K562 (cell line): Measurements from ENCODE around the gene STK11. TPM values are rescaled to one million over a fixed set of nuclear protein-coding genes. Genes with fewer than 3 reads are reported as not detected.

Experiments used
- BCL6 ChIP-seq: fragments of 250-450 bp; sonication (Bioruptor Pico); IDR thresholded peaks from 2 replicates; pipeline ENCODE4 v1.4.0; 2020
- CCNT2 ChIP-seq: IDR thresholded peaks from 2 replicates; pipeline ENCODE4 v1.6.1; 2011; ENCODE audit warnings: borderline replicate concordance, low read depth, mild to moderate bottlenecking, moderate library complexity, mixed read lengths, low read length; ENCODE audit not compliant: insufficient read length; ENCODE audit errors: extremely low read depth
- CHD2 ChIP-seq: IDR thresholded peaks from 2 replicates; pipeline ENCODE4 v1.6.1; 2011; ENCODE audit warnings: low read depth, low read length
- E2F6 ChIP-seq, 2 experiments: IDR thresholded peaks; 2 replicates each; pipeline ENCODE4 v1.6.1; 2011; ENCODE audit warnings: borderline replicate concordance in 1 of 2, control low read depth in 1 of 2, low read depth in 1 of 2, low read length in 1 of 2, mild to moderate bottlenecking in 1 of 2, mixed read lengths in 1 of 2, moderate library complexity in 1 of 2; ENCODE audit not compliant: insufficient read depth in 1 of 2, insufficient read length in 1 of 2, poor library complexity in 1 of 2, severe bottlenecking in 1 of 2; ENCODE audit errors: extremely low read depth in 1 of 2
- MEF2D ChIP-seq: conservative IDR thresholded peaks from 2 replicates; pipeline ENCODE4 v1.6.1; 2016; ENCODE audit warnings: low read depth, missing genetic modification characterization, missing compliant biosample characterization
- MLX ChIP-seq, 2 experiments: fragments of 450-650 bp in 1 of 2; sonication (generic) in 1 of 2; formaldehyde crosslinking; conservative IDR thresholded peaks; 2 replicates each; pipeline versions ENCODE4 v1.4.0 to v1.8.1; 2020 to 2022; ENCODE audit warnings: mild to moderate bottlenecking in 1 of 2, missing genetic modification reagents in 1 of 2
- MNT ChIP-seq, 2 experiments: fragments of 450-650 bp; conservative IDR thresholded peaks; 2 replicates each; pipeline ENCODE4 v1.6.1; 2017; ENCODE audit warnings: mild to moderate bottlenecking in 2 of 2, moderate library complexity in 2 of 2
- RBM14 ChIP-seq: fragments of 200-400 bp; formaldehyde crosslinking; IDR thresholded peaks from 2 replicates; pipeline ENCODE4 v1.6.1; 2018; ENCODE audit warnings: low read depth, mild to moderate bottlenecking, low read length, moderate library complexity, borderline replicate concordance; ENCODE audit not compliant: insufficient read depth
- SMAD4 ChIP-seq: fragments of 250-450 bp; sonication (Bioruptor Pico); conservative IDR thresholded peaks from 2 replicates; pipeline ENCODE4 v1.8.0; 2021; ENCODE audit warnings: inconsistent platforms, mild to moderate bottlenecking, moderate library complexity
- TAL1 ChIP-seq: fragments of 450-650 bp; IDR thresholded peaks from 2 replicates; pipeline ENCODE4 v1.6.1; 2016; ENCODE audit warnings: mild to moderate bottlenecking
- TCFL5 ChIP-seq: fragments of 250-450 bp; sonication (Bioruptor Pico); conservative IDR thresholded peaks from 2 replicates; pipeline ENCODE4 v1.6.1; 2021; ENCODE audit warnings: mild to moderate bottlenecking, moderate library complexity, matching md5 sums
- ZNF316 ChIP-seq: fragments of 450-650 bp; IDR thresholded peaks from 2 replicates; pipeline ENCODE4 v1.6.1; 2016
- ZNF589 ChIP-seq: fragments of 200-800 bp; sonication (Bioruptor generic); IDR thresholded peaks from 2 replicates; pipeline ENCODE4 v1.6.1; 2016; ENCODE audit warnings: low read depth, missing genetic modification characterization, missing compliant biosample characterization
- ZNF695 ChIP-seq: fragments of 450-650 bp; formaldehyde crosslinking; IDR thresholded peaks from 2 replicates; pipeline ENCODE4 v1.4.0; 2020; ENCODE audit warnings: mild to moderate bottlenecking, moderate library complexity
- polyA plus RNA-seq, 8 experiments: library from polyadenylated mRNA; depleted of rRNA in 4 of 8; stranded (reverse) in 5 of 8; unstranded in 3 of 8; fragments of >200 nt; fragmentation: Nextera tagmentation in 2 of 8; fragmentation: Illumina TruSeq in 1 of 8; extraction: Ambion mirVana in 2 of 8; extraction: Trizol in 1 of 8; gene quantifications; 2 replicates each; pipeline versions ENCODE4 v1.2.1 to v1.2.3, GENCODE V29; 2011 to 2014; ENCODE audit warnings: inconsistent platforms in 1 of 8, missing spikeins in 1 of 8
- total RNA-seq, 7 experiments: library from RNA; depleted of rRNA in 6 of 7; stranded (reverse); fragments of >200 nt in 6 of 7; fragmentation: Illumina TruSeq in 2 of 7; extraction: Trizol in 2 of 7; gene quantifications; 2 replicates each; pipeline versions ENCODE4 v1.2.1 to v1.2.3, GENCODE V29; 2011 to 2021; ENCODE audit warnings: low replicate concordance in 1 of 7
- TF ChIP-seq, protein P1 (sequence below): fragments of 250-450 bp; sonication (Bioruptor Pico); IDR thresholded peaks from 2 replicates; pipeline ENCODE4 v1.8.0; 2022; ENCODE audit warnings: moderate library complexity, mild to moderate bottlenecking, inconsistent platforms
- TF ChIP-seq, protein P2 (sequence below): fragments of 450-650 bp; formaldehyde crosslinking; IDR thresholded peaks from 2 replicates; pipeline ENCODE4 v1.4.0; 2020; ENCODE audit warnings: mild to moderate bottlenecking
- TF ChIP-seq, protein P3 (sequence below), 2 experiments: fragments of 150-350 bp in 1 of 2; IDR thresholded peaks; 2 replicates each; pipeline ENCODE4 v1.6.1; 2012 to 2016; ENCODE audit warnings: low read depth in 2 of 2, low read length in 2 of 2, mild to moderate bottlenecking in 1 of 2, moderate library complexity in 1 of 2

STK11 gene
- total and polyA plus RNA-seq, 9 of the 15 experiments (the other 6 are each of a cell fraction or from before 2014, with no cell fraction given), result 0.15 to 96.5 (median 31.7) TPM

DNA sequence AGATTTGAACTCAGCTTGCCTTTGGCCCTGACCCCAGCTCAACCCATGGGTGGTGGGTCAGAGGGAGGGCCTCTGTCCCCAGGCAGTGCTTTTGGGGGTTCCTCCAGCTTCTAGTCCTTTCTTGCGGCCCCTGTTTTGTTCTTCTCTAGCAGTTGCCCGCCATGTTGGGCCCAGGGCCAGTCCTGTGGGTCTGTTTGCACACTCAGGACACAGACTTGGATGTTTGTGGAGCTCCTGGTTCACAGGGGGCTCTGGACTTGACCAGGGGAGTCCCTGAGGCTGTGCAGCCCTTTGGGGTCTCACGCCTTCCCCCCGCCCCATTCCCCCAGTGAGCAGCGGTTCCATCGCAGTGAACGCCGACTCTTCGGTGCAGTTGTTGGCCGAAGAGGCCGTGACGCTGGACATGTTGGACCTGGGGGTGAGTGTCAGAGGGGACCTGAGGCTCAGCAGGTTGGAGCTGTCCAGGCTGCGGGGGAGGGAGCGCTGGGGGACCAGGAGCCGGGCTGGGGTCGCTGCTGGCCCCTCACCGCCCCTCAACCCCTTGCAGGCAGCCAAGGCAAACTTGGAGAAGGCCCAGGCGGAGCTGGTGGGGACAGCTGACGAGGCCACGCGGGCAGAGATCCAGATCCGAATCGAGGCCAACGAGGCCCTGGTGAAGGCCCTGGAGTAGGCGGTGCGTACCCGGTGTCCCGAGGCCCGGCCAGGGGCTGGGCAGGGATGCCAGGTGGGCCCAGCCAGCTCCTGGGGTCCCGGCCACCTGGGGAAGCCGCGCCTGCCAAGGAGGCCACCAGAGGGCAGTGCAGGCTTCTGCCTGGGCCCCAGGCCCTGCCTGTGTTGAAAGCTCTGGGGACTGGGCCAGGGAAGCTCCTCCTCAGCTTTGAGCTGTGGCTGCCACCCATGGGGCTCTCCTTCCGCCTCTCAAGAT, 38.5 kb downstream of the STK11 start (continued):
- TF ChIP-seq CCNT2 (peak; percentile 58), RBM14 (0 out of 2 replicates have a peak, but pooled peaks have one; percentile 19), TAL1 (no peak), TCFL5 (CRISPR knock-in tag) (no peak), ZNF589 (CRISPR knock-in tag) (no peak), SMAD4 (no peak), MEF2D (tag) (no peak), BCL6 (CRISPR knock-in tag) (no peak), ZNF695 (CRISPR knock-in tag) (no peak), MNT (conservative IDR thresholded peaks at IDR 0.05) (peak in 1 of 2 experiments; percentile 30; a peak in 1 of 4 replicates), E2F6 (IDR thresholded peaks at IDR 0.05; ENCODE audit: borderline replicate concordance in 1 of 2, extremely low read depth in 1 of 2, insufficient read depth in 1 of 2, insufficient read length in 1 of 2, low read depth in 1 of 2, low read length in 1 of 2, poor library complexity in 1 of 2, severe bottlenecking in 1 of 2) (peak in 1 of 2 experiments; percentile 19), MLX (CRISPR knock-in tag; conservative IDR thresholded peaks at IDR 0.05) (no peak), ZNF316 (no peak), CHD2 (no peak)
- TF ChIP-seq, protein P1, sequence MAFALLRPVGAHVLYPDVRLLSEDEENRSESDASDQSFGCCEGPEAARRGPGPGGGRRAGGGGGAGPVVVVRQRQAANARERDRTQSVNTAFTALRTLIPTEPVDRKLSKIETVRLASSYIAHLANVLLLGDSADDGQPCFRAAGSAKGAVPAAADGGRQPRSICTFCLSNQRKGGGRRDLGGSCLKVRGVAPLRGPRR (CRISPR knock-in tag), result no peak
- TF ChIP-seq, protein P2, sequence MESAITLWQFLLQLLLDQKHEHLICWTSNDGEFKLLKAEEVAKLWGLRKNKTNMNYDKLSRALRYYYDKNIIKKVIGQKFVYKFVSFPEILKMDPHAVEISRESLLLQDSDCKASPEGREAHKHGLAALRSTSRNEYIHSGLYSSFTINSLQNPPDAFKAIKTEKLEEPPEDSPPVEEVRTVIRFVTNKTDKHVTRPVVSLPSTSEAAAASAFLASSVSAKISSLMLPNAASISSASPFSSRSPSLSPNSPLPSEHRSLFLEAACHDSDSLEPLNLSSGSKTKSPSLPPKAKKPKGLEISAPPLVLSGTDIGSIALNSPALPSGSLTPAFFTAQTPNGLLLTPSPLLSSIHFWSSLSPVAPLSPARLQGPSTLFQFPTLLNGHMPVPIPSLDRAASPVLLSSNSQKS (CRISPR knock-in tag), result no peak
- TF ChIP-seq, protein P3, sequence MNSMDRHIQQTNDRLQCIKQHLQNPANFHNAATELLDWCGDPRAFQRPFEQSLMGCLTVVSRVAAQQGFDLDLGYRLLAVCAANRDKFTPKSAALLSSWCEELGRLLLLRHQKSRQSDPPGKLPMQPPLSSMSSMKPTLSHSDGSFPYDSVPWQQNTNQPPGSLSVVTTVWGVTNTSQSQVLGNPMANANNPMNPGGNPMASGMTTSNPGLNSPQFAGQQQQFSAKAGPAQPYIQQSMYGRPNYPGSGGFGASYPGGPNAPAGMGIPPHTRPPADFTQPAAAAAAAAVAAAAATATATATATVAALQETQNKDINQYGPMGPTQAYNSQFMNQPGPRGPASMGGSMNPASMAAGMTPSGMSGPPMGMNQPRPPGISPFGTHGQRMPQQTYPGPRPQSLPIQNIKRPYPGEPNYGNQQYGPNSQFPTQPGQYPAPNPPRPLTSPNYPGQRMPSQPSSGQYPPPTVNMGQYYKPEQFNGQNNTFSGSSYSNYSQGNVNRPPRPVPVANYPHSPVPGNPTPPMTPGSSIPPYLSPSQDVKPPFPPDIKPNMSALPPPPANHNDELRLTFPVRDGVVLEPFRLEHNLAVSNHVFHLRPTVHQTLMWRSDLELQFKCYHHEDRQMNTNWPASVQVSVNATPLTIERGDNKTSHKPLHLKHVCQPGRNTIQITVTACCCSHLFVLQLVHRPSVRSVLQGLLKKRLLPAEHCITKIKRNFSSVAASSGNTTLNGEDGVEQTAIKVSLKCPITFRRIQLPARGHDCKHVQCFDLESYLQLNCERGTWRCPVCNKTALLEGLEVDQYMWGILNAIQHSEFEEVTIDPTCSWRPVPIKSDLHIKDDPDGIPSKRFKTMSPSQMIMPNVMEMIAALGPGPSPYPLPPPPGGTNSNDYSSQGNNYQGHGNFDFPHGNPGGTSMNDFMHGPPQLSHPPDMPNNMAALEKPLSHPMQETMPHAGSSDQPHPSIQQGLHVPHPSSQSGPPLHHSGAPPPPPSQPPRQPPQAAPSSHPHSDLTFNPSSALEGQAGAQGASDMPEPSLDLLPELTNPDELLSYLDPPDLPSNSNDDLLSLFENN (IDR thresholded peaks at IDR 0.05; ENCODE audit: low read depth in 2 of 2, low read length in 2 of 2), result 0 out of 4 replicates have a peak, but pooled peaks of 1 of the 2 experiments have one; percentile 49
